ENCODE results near the gene ASIC4.

The ASIC4 gene

GRCh38 chr2:219497495-219498279 lies 16.6 kb upstream of the ASIC4 start:
- peak; percentile 64 for DNase-seq (ENCODE audit: low read depth)
- TF ChIP-seq CTCF (IDR thresholded peaks at IDR 0.05; ENCODE audit: insufficient read depth, low read depth, low read length, missing control alignments) = no peak
- peak overlapping the region; percentile 69 for H3K4me3 ChIP-seq (ENCODE audit: low read depth, low read length)

- no peak for TF ChIP-seq CTCF (IDR thresholded peaks at IDR 0.05; ENCODE audit: insufficient read depth, low read depth, low read length, missing control alignments)
- H3K4me3 ChIP-seq (ENCODE audit: low read depth, low read length) = peak within 1 kb of the TSS; percentile 69
- DNase-seq (ENCODE audit: low read depth) = peak; percentile 97
Measured at GRCh38 chr2:219498280-219499057, 15.8 kb upstream of the ASIC4 start, which contains the start of gene GMPPA. TSS of gene GMPPA (plus strand) at chr2:219498891. CDS start at chr2:219499976, 1,085 bp downstream.

- peak overlapping the region; percentile 69 for H3K4me3 ChIP-seq (ENCODE audit: low read depth, low read length)
- TF ChIP-seq CTCF (IDR thresholded peaks at IDR 0.05; ENCODE audit: insufficient read depth, low read depth, low read length, missing control alignments) = no peak
- no peak for DNase-seq (ENCODE audit: low read depth)
Measured at GRCh38 chr2:219499058-219499307, 15.3 kb upstream of the ASIC4 start.

- DNase-seq (ENCODE audit: low read depth) = no peak
- H3K4me3 ChIP-seq (ENCODE audit: low read depth, low read length) = peak overlapping the region; percentile 69
- no peak for TF ChIP-seq CTCF (IDR thresholded peaks at IDR 0.05; ENCODE audit: insufficient read depth, low read depth, low read length, missing control alignments)
Measured at GRCh38 chr2:219499555-219499954, 14.7 kb upstream of the ASIC4 start.

- DNase-seq (ENCODE audit: low read depth) = no peak
- TF ChIP-seq CTCF (IDR thresholded peaks at IDR 0.05; ENCODE audit: insufficient read depth, low read depth, low read length, missing control alignments) = peak; percentile 20
- no peak overlapping the region for H3K4me3 ChIP-seq (ENCODE audit: low read depth, low read length)
Measured at GRCh38 chr2:219500135-219500534, 14.1 kb upstream of the ASIC4 start.

- TF ChIP-seq CTCF (IDR thresholded peaks at IDR 0.05; ENCODE audit: insufficient read depth, low read depth, low read length, missing control alignments) = no peak
- no peak overlapping the region for H3K4me3 ChIP-seq (ENCODE audit: low read depth, low read length)
- no peak for DNase-seq (ENCODE audit: low read depth)
Measured at GRCh38 chr2:219501849-219502248, 12.4 kb upstream of the ASIC4 start.

All from GM12865 (cell line).